IMR-90 (cell line): ENCODE data around the gene CCDC27. TPM values are rescaled to one million over a fixed set of nuclear protein-coding genes. Genes with fewer than 3 reads are reported as not detected.

Experiments
- ATAC-seq: fragments of 200-7000 bp; cut with Tn5 transposase; 2 replicates; pipeline ENCODE4 v1.9.1; 2020; ENCODE audit warnings: low read depth, mild to moderate bottlenecking, moderate library complexity
- BruUV-seq: library from RNA; stranded (reverse); fragments of 400-500 nt; replicated peaks from 2 replicates; lab custom pipeline; 2021; lab: Mats Ljungman, UMichigan
- CTCF ChIA-PET: fragments of 300-600 bp; formaldehyde crosslinking; extraction: SDS; loops from one replicate; lab custom pipeline; 2021; ENCODE audit warnings: antibody characterized with exemption; lab: Yijun Ruan, JAX
- POLR2A ChIA-PET: fragments of 300-600 bp; sonication (Branson Sonifier 250); formaldehyde crosslinking; loops from one replicate; lab custom pipeline; 2022; ENCODE audit warnings: antibody characterized with exemption; ENCODE audit not compliant: unreplicated experiment; lab: Charles Lee
- DNase-seq: peaks from one replicate; pipeline ENCODE4 v3.0.0; 2013
- H2AFZ ChIP-seq: replicated peaks from 2 replicates; pipeline ENCODE3; 2013; ENCODE audit warnings: low read length, mild to moderate bottlenecking; ENCODE audit not compliant: poor library complexity
- H2AK5ac ChIP-seq: 2 replicates; pipeline ENCODE4 v1.6.1; 2013; ENCODE audit warnings: low read depth, low read length, inconsistent platforms
- H2AK9ac ChIP-seq: replicated peaks from 2 replicates; pipeline ENCODE3; 2013; ENCODE audit warnings: mild to moderate bottlenecking, low read depth, low read length, moderate library complexity; ENCODE audit not compliant: poor library complexity
- H2BK120ac ChIP-seq: 2 replicates; pipeline ENCODE4 v1.6.1; 2013; ENCODE audit warnings: low read depth, low read length, inconsistent platforms
- H2BK15ac ChIP-seq: 3 replicates; pipeline ENCODE4 v1.6.1; 2013; ENCODE audit warnings: low read depth, low read length, inconsistent platforms
- H2BK20ac ChIP-seq: 2 replicates; pipeline ENCODE4 v1.6.1; 2013; ENCODE audit warnings: low read depth, mild to moderate bottlenecking, inconsistent platforms, low read length, moderate library complexity
- H2BK5ac ChIP-seq: 2 replicates; pipeline ENCODE4 v1.6.1; 2013; ENCODE audit warnings: mild to moderate bottlenecking, low read depth, low read length, inconsistent platforms; ENCODE audit not compliant: poor library complexity, severe bottlenecking
- H3K14ac ChIP-seq: replicated peaks from 2 replicates; pipeline ENCODE4 v1.6.1; 2013; ENCODE audit warnings: low read depth, low read length, inconsistent platforms
- H3K18ac ChIP-seq: 2 replicates; pipeline ENCODE4 v1.6.1; 2013; ENCODE audit warnings: low read depth, low read length, control low read depth
- H3K23ac ChIP-seq: 2 replicates; pipeline ENCODE4 v1.6.1; 2013; ENCODE audit warnings: low read depth, low read length, inconsistent platforms
- H3K27ac ChIP-seq: 2 replicates; pipeline ENCODE4 v1.5.1; 2013; ENCODE audit warnings: mild to moderate bottlenecking, control low read depth, low read length; ENCODE audit not compliant: insufficient read depth
- H3K27me3 ChIP-seq: 2 replicates; pipeline ENCODE4 v1.6.1; 2013; ENCODE audit warnings: low read length; ENCODE audit not compliant: control insufficient read depth, insufficient read depth
- H3K36me3 ChIP-seq: 2 replicates; pipeline ENCODE4 v1.6.1; 2013; ENCODE audit warnings: low read length, mixed read lengths; ENCODE audit not compliant: control insufficient read depth, insufficient read depth
- H3K4ac ChIP-seq: 2 replicates; pipeline ENCODE4 v1.6.1; 2013; ENCODE audit warnings: low read depth, low read length, inconsistent platforms
- H3K4me1 ChIP-seq: 2 replicates; pipeline ENCODE4 v1.6.1; 2013; ENCODE audit warnings: low read length, mixed read lengths; ENCODE audit not compliant: control insufficient read depth, insufficient read depth
- H3K4me2 ChIP-seq: 2 replicates; pipeline ENCODE4 v1.6.1; 2013; ENCODE audit warnings: low read depth, mild to moderate bottlenecking, control low read depth, low read length, moderate library complexity
- H3K4me3 ChIP-seq: 2 replicates; pipeline ENCODE4 v1.5.1; 2013; ENCODE audit warnings: low read depth, mild to moderate bottlenecking, control low read depth, low read length, moderate library complexity; ENCODE audit not compliant: insufficient read depth
- H3K56ac ChIP-seq: 2 replicates; pipeline ENCODE4 v1.6.1; 2013; ENCODE audit warnings: low read length, inconsistent platforms; ENCODE audit not compliant: insufficient read depth; ENCODE audit errors: extremely low read depth
- H3K79me1 ChIP-seq, 2 experiments: 2 replicates each; pipeline ENCODE4 v1.6.1; 2013; ENCODE audit warnings: low read length in 2 of 2, inconsistent platforms in 1 of 2, low read depth in 1 of 2
- H3K9ac ChIP-seq: 2 replicates; pipeline ENCODE4 v1.6.1; 2013; ENCODE audit warnings: low read depth, low read length, control low read depth
- H3K9me1 ChIP-seq: 2 replicates; pipeline ENCODE4 v1.6.1; 2013; ENCODE audit warnings: low read length, inconsistent platforms; ENCODE audit not compliant: insufficient read depth
- H3K9me3 ChIP-seq: 2 replicates; pipeline ENCODE4 v1.6.1; 2013; ENCODE audit warnings: low read length; ENCODE audit not compliant: control insufficient read depth, insufficient read depth
- H4K20me1 ChIP-seq: 2 replicates; pipeline ENCODE4 v1.6.1; 2013; ENCODE audit warnings: low read length, inconsistent platforms; ENCODE audit not compliant: insufficient read depth
- H4K5ac ChIP-seq: 2 replicates; pipeline ENCODE4 v1.6.1; 2013; ENCODE audit warnings: mild to moderate bottlenecking, low read depth, low read length, control low read depth
- H4K8ac ChIP-seq, 2 experiments: 2 replicates each; pipeline ENCODE4 v1.6.1; 2013; ENCODE audit warnings: low read depth in 2 of 2, low read length in 2 of 2, control low read depth in 1 of 2, inconsistent platforms in 1 of 2
- H4K91ac ChIP-seq: 2 replicates; pipeline ENCODE4 v1.6.1; 2013; ENCODE audit warnings: low read depth, low read length, inconsistent platforms; ENCODE audit not compliant: insufficient read depth
- CEBPB ChIP-seq: IDR thresholded peaks from 2 replicates; pipeline ENCODE4 v1.6.1; 2012; ENCODE audit warnings: low read depth, low read length, improper control_type of control experiment
- MAFK ChIP-seq: IDR thresholded peaks from 2 replicates; pipeline ENCODE4 v1.6.1; 2012; ENCODE audit warnings: low read depth, low read length, improper control_type of control experiment
- NFE2L2 ChIP-seq: fragments of 150-350 bp; IDR thresholded peaks from 2 replicates; pipeline ENCODE4 v1.6.1; 2016; ENCODE audit warnings: low read depth, mild to moderate bottlenecking, low read length
- WGBS, 2 experiments: methylation state at CpG; one replicate each; pipeline versions ENCODE4 v1.1.5 to v1.1.7; 2013; ENCODE audit warnings: missing lambda C conversion rate in 2 of 2; ENCODE audit not compliant: insufficient read length in 1 of 2; ENCODE audit errors: extremely low coverage in 2 of 2; 5-methylcytosine and 5-hydroxymethylcytosine counted together
- dilution Hi-C: fragments of 300-500 bp; cut with HindIII; formaldehyde crosslinking; loops from one replicate; pipeline ENCODE4 v1.14.3; 2018; ENCODE audit warnings: low sequenced_read_pairs; ENCODE audit not compliant: unreplicated experiment
- in situ Hi-C: fragments of 300-500 bp; cut with MboI; formaldehyde crosslinking; loops from 3 replicates; pipeline ENCODE4 v1.14.3; 2019; ENCODE audit warnings: low sequenced_read_pairs, inconsistent platforms, mixed read lengths
- intact Hi-C: fragments of 100-400 bp; cut with micrococcal nuclease; formaldehyde crosslinking; loops from 2 replicates; pipeline ENCODE4 v1.10.0; 2022
- polyA plus RNA-seq, 3 experiments: library from polyadenylated mRNA; depleted of rRNA; stranded (reverse); fragments of >200 nt; gene quantifications; 2 replicates each; pipeline ENCODE4 v1.2.3, GENCODE V29; 2012; ENCODE audit warnings: low replicate concordance in 1 of 3
- total RNA-seq: library from RNA; depleted of rRNA; stranded (reverse); fragments of >200 nt; gene quantifications from 2 replicates; pipeline ENCODE4 v1.2.3, GENCODE V29; 2012

The CCDC27 gene
- total and polyA plus RNA-seq, 2 of the 4 experiments (the other 2 are of a cell fraction): not detected

GRCh38 chr1:3706651-3707297 is 45.5 kb upstream of the CCDC27 start:
- in situ Hi-C loops (no loop called here), dilution Hi-C loops (no loop called here), intact Hi-C loops (no loop called here)
- no peak overlapping the region for H3K56ac ChIP-seq
- POLR2A ChIA-PET: no interaction called here
- no peak overlapping the region for H2AFZ ChIP-seq
- no peak overlapping the region for H2AK9ac ChIP-seq
- TF ChIP-seq NFE2L2 (no peak), MAFK (no peak), CEBPB (no peak)
- no peaks in the 10 kb centered on the region for H3K4me1 ChIP-seq
- no peak overlapping the region for H3K18ac ChIP-seq
- peaks cover 52% of the 10 kb centered on the region for H3K27me3 ChIP-seq
- H3K4ac ChIP-seq: no peak overlapping the region
- no peak overlapping the region for H4K5ac ChIP-seq
- H3K23ac ChIP-seq: no peak overlapping the region
- H2BK15ac ChIP-seq: no peak overlapping the region
- no peak for ATAC-seq
- H2BK20ac ChIP-seq: no peak overlapping the region
- no CpG with 5 or more reads among the region's 26 CpGs for WGBS, 2 experiments
- no peak overlapping the region for H3K14ac ChIP-seq
- no peaks in the 10 kb centered on the region for H3K36me3 ChIP-seq
- H3K4me2 ChIP-seq: no peak overlapping the region
- no peaks in the 10 kb centered on the region for H3K79me1 ChIP-seq
- BruUV-seq: no TSS peak
- no peak overlapping the region for H4K91ac ChIP-seq
- H2BK120ac ChIP-seq: no peak overlapping the region
- H2BK5ac ChIP-seq: no peak overlapping the region
- no peaks in the 10 kb centered on the region for H3K9me1 ChIP-seq
- no peaks in the 10 kb centered on the region for H4K20me1 ChIP-seq
- no peak overlapping the region for H2AK5ac ChIP-seq
- DNase-seq: no peak
- H3K9ac ChIP-seq: no peak overlapping the region
- CTCF ChIA-PET: interaction anchor here (1.3 kb wide), 1 partner anchor 18 kb away, joined by 3 read pairs; no protein-coding TSS in a partner anchor
- no peak overlapping the region for H3K4me3 ChIP-seq
- H4K8ac ChIP-seq: no peak overlapping the region
- H3K27ac ChIP-seq: no peak overlapping the region
- no peaks in the 10 kb centered on the region for H3K9me3 ChIP-seq
